HEK293 (cell line): ENCODE data around the gene PMVK.

Source experiments
- CTCF ChIA-PET: fragments of 350-600 bp; formaldehyde crosslinking; extraction: SDS; loops from one replicate; lab custom pipeline; 2021; ENCODE audit warnings: antibody characterized with exemption; lab: Yijun Ruan, JAX
- POLR2A ChIA-PET: fragments of 300-600 bp; formaldehyde crosslinking; extraction: SDS; loops from one replicate; lab custom pipeline; 2020; ENCODE audit warnings: antibody characterized with exemption, inconsistent platforms; lab: Yijun Ruan, JAX
- H3K27ac ChIP-seq: fragments of 200-500 bp; sonication (Bioruptor generic); 2 replicates; pipeline ENCODE4 v1.5.1; 2014; ENCODE audit warnings: low read depth, low read length, control low read depth, inconsistent platforms; ENCODE audit errors: extremely low read depth
- H3K36me3 ChIP-seq, 2 experiments: fragments of 200-500 bp in 1 of 2; sonication (Bioruptor generic) in 1 of 2; 1 replicate in 1 of 2; 2 replicates in 1 of 2; pipeline ENCODE4 v1.5.1; 2014 to 2017; ENCODE audit warnings: inconsistent platforms in 2 of 2, low read length in 2 of 2; ENCODE audit not compliant: control insufficient read depth in 2 of 2, insufficient read depth in 1 of 2
- H3K4me1 ChIP-seq: fragments of 200-500 bp; sonication (Bioruptor generic); 2 replicates; pipeline ENCODE4 v1.5.1; 2014; ENCODE audit warnings: mild to moderate bottlenecking, low read length, inconsistent platforms; ENCODE audit not compliant: control insufficient read depth, insufficient read depth
- H3K4me3 ChIP-seq: 2 replicates; pipeline ENCODE4 v1.5.1; 2011; ENCODE audit warnings: low read depth, mild to moderate bottlenecking, control low read depth, low read length, moderate library complexity
- H3K9me3 ChIP-seq: fragments of 200-500 bp; sonication (Bioruptor generic); 2 replicates; pipeline ENCODE4 v1.5.1; 2014; ENCODE audit warnings: low read depth, low read length, inconsistent platforms; ENCODE audit not compliant: control insufficient read depth, insufficient read depth
- GFI1B ChIP-seq: fragments of 450-650 bp; formaldehyde crosslinking; IDR thresholded peaks from 2 replicates; pipeline ENCODE4 v1.5.1; 2016; ENCODE audit warnings: missing biosample characterization, missing genetic modification characterization
- GLIS1 ChIP-seq: fragments of 450-650 bp; formaldehyde crosslinking; IDR thresholded peaks from 2 replicates; pipeline ENCODE4 v1.5.1; 2016; ENCODE audit warnings: missing biosample characterization, missing genetic modification characterization
- KLF1 ChIP-seq: fragments of 450-650 bp; formaldehyde crosslinking; IDR thresholded peaks from 2 replicates; pipeline ENCODE4 v1.5.1; 2016; ENCODE audit warnings: missing biosample characterization, missing genetic modification characterization
- KLF9 ChIP-seq: fragments of 450-650 bp; formaldehyde crosslinking; IDR thresholded peaks from 2 replicates; pipeline ENCODE4 v1.5.1; 2016; ENCODE audit warnings: missing biosample characterization, missing genetic modification characterization, low read depth
- OSR2 ChIP-seq: fragments of 450-650 bp; formaldehyde crosslinking; IDR thresholded peaks from 2 replicates; pipeline ENCODE4 v1.5.1; 2016; ENCODE audit warnings: missing biosample characterization, missing genetic modification characterization
- SCRT1 ChIP-seq: fragments of 450-650 bp; formaldehyde crosslinking; IDR thresholded peaks from 2 replicates; pipeline ENCODE4 v1.5.1; 2016; ENCODE audit warnings: missing biosample characterization, missing genetic modification characterization, borderline replicate concordance
- ZBTB8A ChIP-seq: fragments of 450-650 bp; formaldehyde crosslinking; IDR thresholded peaks from 2 replicates; pipeline ENCODE4 v1.5.1; 2016; ENCODE audit warnings: missing biosample characterization, missing genetic modification characterization
- ZNF16 ChIP-seq: fragments of 450-650 bp; formaldehyde crosslinking; IDR thresholded peaks from 2 replicates; pipeline ENCODE4 v1.5.1; 2016; ENCODE audit warnings: low read depth, missing biosample characterization, missing genetic modification characterization
- ZNF169 ChIP-seq: fragments of 450-650 bp; formaldehyde crosslinking; IDR thresholded peaks from 2 replicates; pipeline ENCODE4 v1.5.1; 2016; ENCODE audit warnings: missing biosample characterization, missing genetic modification characterization
- ZNF211 ChIP-seq: fragments of 450-650 bp; formaldehyde crosslinking; IDR thresholded peaks from 2 replicates; pipeline ENCODE4 v1.5.1; 2016; ENCODE audit warnings: low read depth, missing biosample characterization, missing genetic modification characterization
- ZNF239 ChIP-seq: fragments of 450-650 bp; formaldehyde crosslinking; IDR thresholded peaks from 2 replicates; pipeline ENCODE4 v1.5.1; 2016; ENCODE audit warnings: missing biosample characterization, missing genetic modification characterization
- ZNF248 ChIP-seq: fragments of 450-650 bp; formaldehyde crosslinking; IDR thresholded peaks from 2 replicates; pipeline ENCODE4 v1.5.1; 2017; ENCODE audit warnings: missing biosample characterization, missing genetic modification characterization
- ZNF266 ChIP-seq: fragments of 450-650 bp; formaldehyde crosslinking; IDR thresholded peaks from 2 replicates; pipeline ENCODE4 v1.5.1; 2016; ENCODE audit warnings: missing biosample characterization, missing genetic modification characterization, low read depth
- ZNF280C ChIP-seq: fragments of 450-650 bp; formaldehyde crosslinking; IDR thresholded peaks from 2 replicates; pipeline ENCODE4 v1.5.1; 2016; ENCODE audit warnings: missing biosample characterization, missing genetic modification characterization
- ZNF416 ChIP-seq: fragments of 450-650 bp; formaldehyde crosslinking; IDR thresholded peaks from 2 replicates; pipeline ENCODE4 v1.5.1; 2016; ENCODE audit warnings: missing biosample characterization, missing genetic modification characterization
- ZNF433 ChIP-seq: fragments of 450-650 bp; formaldehyde crosslinking; IDR thresholded peaks from 2 replicates; pipeline ENCODE4 v1.5.1; 2016; ENCODE audit warnings: missing biosample characterization, missing genetic modification characterization, low read depth
- ZNF510 ChIP-seq: fragments of 450-650 bp; formaldehyde crosslinking; IDR thresholded peaks from 2 replicates; pipeline ENCODE4 v1.5.1; 2018; ENCODE audit warnings: mild to moderate bottlenecking, missing genetic modification characterization, missing biosample characterization; ENCODE audit not compliant: insufficient replicate concordance
- ZNF514 ChIP-seq: fragments of 450-650 bp; formaldehyde crosslinking; IDR thresholded peaks from 2 replicates; pipeline ENCODE4 v1.5.1; 2016; ENCODE audit warnings: missing biosample characterization, missing genetic modification characterization
- ZNF654 ChIP-seq: fragments of 450-650 bp; formaldehyde crosslinking; IDR thresholded peaks from 2 replicates; pipeline ENCODE4 v1.5.1; 2016; ENCODE audit warnings: low read depth, missing biosample characterization, missing genetic modification characterization
- ZNF660 ChIP-seq: fragments of 450-650 bp; IDR thresholded peaks from 2 replicates; pipeline ENCODE4 v1.5.1; 2018; ENCODE audit warnings: missing biosample characterization, mild to moderate bottlenecking, missing genetic modification characterization
- ZNF692 ChIP-seq: fragments of 450-650 bp; formaldehyde crosslinking; IDR thresholded peaks from 2 replicates; pipeline ENCODE4 v1.5.1; 2016; ENCODE audit warnings: missing biosample characterization, missing genetic modification characterization
- ZNF791 ChIP-seq: fragments of 450-650 bp; formaldehyde crosslinking; IDR thresholded peaks from 2 replicates; pipeline ENCODE4 v1.5.1; 2016; ENCODE audit warnings: missing biosample characterization, missing genetic modification characterization
- ZNF830 ChIP-seq: fragments of 450-650 bp; IDR thresholded peaks from 2 replicates; pipeline ENCODE4 v1.5.0; 2018; ENCODE audit warnings: missing biosample characterization, missing genetic modification characterization, low read depth, mild to moderate bottlenecking, moderate library complexity
- ZSCAN18 ChIP-seq: fragments of 450-650 bp; formaldehyde crosslinking; IDR thresholded peaks from 2 replicates; pipeline ENCODE4 v1.5.1; 2016; ENCODE audit warnings: missing biosample characterization, missing genetic modification characterization
- TF ChIP-seq, protein P1 (sequence below): fragments of 450-650 bp; formaldehyde crosslinking; IDR thresholded peaks from 2 replicates; pipeline ENCODE4 v1.5.1; 2017; ENCODE audit warnings: missing biosample characterization, missing genetic modification characterization

PMVK gene

DNA sequence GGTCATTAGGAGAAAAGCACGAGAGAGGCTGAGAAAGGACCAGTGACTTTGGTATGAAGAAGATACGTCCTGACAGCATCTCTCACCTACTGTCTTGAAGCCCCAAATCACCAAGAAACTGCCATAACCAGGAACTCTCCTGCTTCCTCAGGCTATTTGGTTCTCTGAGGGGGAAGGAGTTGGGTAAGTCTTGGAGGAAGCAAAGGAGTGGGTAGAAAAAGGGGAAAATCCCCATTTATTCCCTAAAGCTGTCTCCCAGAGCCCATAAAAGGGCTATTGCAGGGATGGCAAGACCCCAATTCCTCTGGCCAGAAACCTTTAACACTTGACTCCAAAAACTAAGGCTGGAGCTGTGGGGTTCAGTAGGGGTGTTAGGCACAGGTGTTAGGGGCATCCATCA is 21.5 kb upstream of the PMVK start:
- Histone ChIP-seq H3K4me1 (peaks cover 9% of the 10 kb centered on the region), H3K9me3 (no peaks in the 10 kb centered on the region), H3K4me3 (no peak overlapping the region), H3K27ac (no peak overlapping the region), H3K36me3 (peaks cover 3 to 24% of the 10 kb centered on the region in 2 experiments)
- no peak for TF ChIP-seq KLF9 (tag by site-specific recombination)
- no peak for TF ChIP-seq ZNF239 (tag by site-specific recombination)
- no peak for TF ChIP-seq ZNF433 (tag by site-specific recombination)
- TF ChIP-seq ZNF510 (tag by site-specific recombination) = no peak
- TF ChIP-seq GFI1B (tag by site-specific recombination) = no peak
- TF ChIP-seq, protein P1, sequence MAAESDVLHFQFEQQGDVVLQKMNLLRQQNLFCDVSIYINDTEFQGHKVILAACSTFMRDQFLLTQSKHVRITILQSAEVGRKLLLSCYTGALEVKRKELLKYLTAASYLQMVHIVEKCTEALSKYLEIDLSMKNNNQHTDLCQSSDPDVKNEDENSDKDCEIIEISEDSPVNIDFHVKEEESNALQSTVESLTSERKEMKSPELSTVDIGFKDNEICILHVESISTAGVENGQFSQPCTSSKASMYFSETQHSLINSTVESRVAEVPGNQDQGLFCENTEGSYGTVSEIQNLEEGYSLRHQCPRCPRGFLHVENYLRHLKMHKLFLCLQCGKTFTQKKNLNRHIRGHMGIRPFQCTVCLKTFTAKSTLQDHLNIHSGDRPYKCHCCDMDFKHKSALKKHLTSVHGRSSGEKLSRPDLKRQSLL = no peak
- TF ChIP-seq ZNF248 (tag by site-specific recombination) = no peak
- TF ChIP-seq OSR2 = no peak
- no peak for TF ChIP-seq ZNF16
- TF ChIP-seq ZNF416 (tag by site-specific recombination) = no peak
- TF ChIP-seq ZNF660 (tag by site-specific recombination) = no peak
- no peak for TF ChIP-seq ZNF654 (tag by site-specific recombination)
- no peak for TF ChIP-seq ZNF692 (tag by site-specific recombination)
- TF ChIP-seq ZNF791 (tag by site-specific recombination) = no peak
- TF ChIP-seq ZNF514 (tag by site-specific recombination) = no peak
- no peak for TF ChIP-seq ZSCAN18 (tag by site-specific recombination)
- TF ChIP-seq ZNF169 = no peak
- TF ChIP-seq ZNF266 (tag by site-specific recombination) = no peak
- CTCF ChIA-PET = interaction anchor here (0.6 kb wide), 1 partner anchor 211 kb away, joined by 3 read pairs; no protein-coding TSS in a partner anchor
- POLR2A ChIA-PET = interaction anchor here (3.9 kb wide), 1 partner anchor 14 kb away, joined by 41 read pairs; the partner anchor contains the start of gene SHC1

GRCh38 chr1:154957091-154957657 is 20.7 kb upstream of the PMVK start:
- peaks cover 5% of the 10 kb centered on the region; the same call in 1 of the 2 replicates for H3K4me1 ChIP-seq
- H3K9me3 ChIP-seq = no peaks in the 10 kb centered on the region
- ChIA-PET POLR2A (interaction anchor here (1.2 to 3.9 kb wide), 4 partner anchors 15 to 398 kb away, joined by 3 to 41 read pairs (median 5); partner anchors contain the start of gene SHC1), CTCF (interaction anchor here (0.6 to 3.0 kb wide), 5 partner anchors 8 to 105 kb away, joined by 3 to 9 read pairs (median 3); no protein-coding TSS in a partner anchor)
- no peak overlapping the region for H3K4me3 ChIP-seq
- peaks cover 3 to 22% of the 10 kb centered on the region in 2 experiments for H3K36me3 ChIP-seq
- no peak overlapping the region for H3K27ac ChIP-seq
- TF ChIP-seq ZNF830 (tag by site-specific recombination) (no peak), SCRT1 (tag by site-specific recombination) (no peak), ZNF169 (no peak), ZNF280C (tag by site-specific recombination) (no peak), ZBTB8A (tag by site-specific recombination) (no peak), ZNF211 (no peak), KLF1 (tag by site-specific recombination) (peak; percentile 93), GLIS1 (tag by site-specific recombination) (no peak)
